Endothelial cell of umbilical vein (primary cell): ENCODE results near the gene MAML3. TPM values are rescaled to one million over a fixed set of nuclear protein-coding genes. Genes with fewer than 3 reads are reported as not detected.

Experiments used
- BruUV-seq: library from RNA; stranded (reverse); fragments of 400-500 nt; replicated peaks from 2 replicates; lab custom pipeline; 2021; lab: Mats Ljungman, UMichigan
- CTCF ChIA-PET: fragments of 300-600, 350-600 bp; sonication (Branson Sonifier 250); formaldehyde crosslinking; loops from one replicate; lab custom pipeline; 2021; ENCODE audit warnings: antibody characterized with exemption, inconsistent platforms; lab: Charles Lee
- POLR2A ChIA-PET: fragments of 300-600, 350-600 bp; sonication (Branson Sonifier 250); formaldehyde crosslinking; loops from one replicate; lab custom pipeline; 2021; ENCODE audit warnings: antibody characterized with exemption, inconsistent platforms; lab: Charles Lee
- DNase-seq: peaks from one replicate; pipeline ENCODE4 v3.0.0-alpha.2; 2011; ENCODE audit warnings: low read depth, low spot score
- FAIRE-seq: peaks from 2 replicates; lab custom pipeline; 2011; peaks lifted over from hg19 to GRCh38; lab: Jason Lieb, UNC
- H2AFZ ChIP-seq: 2 replicates; pipeline ENCODE4 v1.6.0; 2012; ENCODE audit warnings: low read depth, low read length, control low read depth, inconsistent platforms
- H3K27ac ChIP-seq: 2 replicates; pipeline ENCODE4 v1.5.1; 2011; ENCODE audit warnings: low read depth, mild to moderate bottlenecking, control low read depth, low read length, moderate library complexity; ENCODE audit not compliant: insufficient read depth
- H3K27me3 ChIP-seq, 2 experiments: 2 replicates each; pipeline versions ENCODE4 v1.6.0 to v1.6.1; 2011; ENCODE audit warnings: low read length in 2 of 2, mixed read lengths in 1 of 2; ENCODE audit not compliant: control insufficient read depth in 2 of 2, insufficient read depth in 2 of 2
- H3K36me3 ChIP-seq, 2 experiments: 2 replicates in 1 of 2; 3 replicates in 1 of 2; pipeline ENCODE4 v1.5.1; 2011; ENCODE audit warnings: low read length in 2 of 2, mild to moderate bottlenecking in 1 of 2, moderate library complexity in 1 of 2; ENCODE audit not compliant: control insufficient read depth in 2 of 2, insufficient read depth in 2 of 2; ENCODE audit errors: extremely low read depth in 1 of 2
- H3K4me1 ChIP-seq: 3 replicates; pipeline ENCODE4 v1.5.1; 2011; ENCODE audit warnings: mild to moderate bottlenecking, low read length; ENCODE audit not compliant: control insufficient read depth, insufficient read depth; ENCODE audit errors: extremely low read depth
- H3K4me2 ChIP-seq: 2 replicates; pipeline ENCODE4 v1.6.1; 2011; ENCODE audit warnings: low read length, control low read depth, mixed read lengths; ENCODE audit not compliant: insufficient read depth
- H3K4me3 ChIP-seq, 3 experiments: fragments of 200-600 bp in 1 of 3; sonication (generic), shearing (Covaris generic) in 1 of 3; replicated peaks in 1 of 3; 2 replicates each; pipeline ENCODE4 v1.5.1; 2011 to 2016; ENCODE audit warnings: control low read depth in 3 of 3, low read length in 3 of 3, mild to moderate bottlenecking in 2 of 3, inconsistent platforms in 1 of 3, low read depth in 1 of 3, moderate library complexity in 1 of 3; ENCODE audit not compliant: insufficient read depth in 1 of 3
- H3K79me2 ChIP-seq: 2 replicates; pipeline ENCODE4 v1.6.0; 2012; ENCODE audit warnings: low read length, inconsistent platforms; ENCODE audit not compliant: control insufficient read depth, insufficient read depth
- H3K9ac ChIP-seq: replicated peaks from 2 replicates; pipeline ENCODE3; 2011; ENCODE audit warnings: low read length, control low read depth; ENCODE audit not compliant: insufficient read depth; ENCODE audit errors: extremely low read depth
- H3K9me1 ChIP-seq: replicated peaks from 3 replicates; pipeline ENCODE4 v1.6.0; 2011; ENCODE audit warnings: mild to moderate bottlenecking, low read length; ENCODE audit not compliant: control insufficient read depth, insufficient read depth; ENCODE audit errors: extremely low read depth
- H3K9me3 ChIP-seq: replicated peaks from 2 replicates; pipeline ENCODE4 v1.5.1; 2012; ENCODE audit warnings: low read length, inconsistent platforms; ENCODE audit not compliant: control insufficient read depth, insufficient read depth
- H4K20me1 ChIP-seq: replicated peaks from 2 replicates; pipeline ENCODE3; 2011; ENCODE audit warnings: mild to moderate bottlenecking, low read length; ENCODE audit not compliant: control insufficient read depth, insufficient read depth; ENCODE audit errors: extremely low read depth
- EZH2 ChIP-seq: IDR thresholded peaks from 2 replicates; pipeline ENCODE4 v1.6.1; 2012; ENCODE audit warnings: borderline replicate concordance, low read depth, mild to moderate bottlenecking, moderate library complexity, low read length, inconsistent platforms; ENCODE audit not compliant: severe bottlenecking
- FOS ChIP-seq: IDR thresholded peaks from 2 replicates; pipeline ENCODE4 v1.6.1; 2011; ENCODE audit warnings: mild to moderate bottlenecking, low read length, moderate library complexity, borderline replicate concordance; ENCODE audit not compliant: insufficient read depth
- GATA2 ChIP-seq: IDR thresholded peaks from 2 replicates; pipeline ENCODE4 v1.7.0; 2011; ENCODE audit warnings: low read depth, mild to moderate bottlenecking, moderate library complexity, mixed read lengths, low read length; ENCODE audit not compliant: insufficient read length, insufficient read depth
- JUN ChIP-seq: IDR thresholded peaks from 2 replicates; pipeline ENCODE4 v1.6.1; 2011; ENCODE audit warnings: borderline replicate concordance, low read depth; ENCODE audit not compliant: insufficient read length, insufficient read depth
- MYC ChIP-seq: IDR thresholded peaks from one replicate; pipeline ENCODE4 v1.6.1; 2011; ENCODE audit warnings: mild to moderate bottlenecking, low read depth, low read length
- POLR2A ChIP-seq: IDR thresholded peaks from 2 replicates; pipeline ENCODE4 v1.6.1; 2012; ENCODE audit warnings: low read depth, mild to moderate bottlenecking, control low read depth, low read length
- POLR2AphosphoS5 ChIP-seq: IDR thresholded peaks from 2 replicates; pipeline ENCODE4 v1.6.1; 2012; ENCODE audit warnings: low read depth, mild to moderate bottlenecking, control low read depth, low read length, moderate library complexity; ENCODE audit not compliant: insufficient read depth
- dilution Hi-C: fragments of 300-500 bp; cut with MboI; formaldehyde crosslinking; loops from one replicate; pipeline ENCODE4 v1.15.0; 2019; ENCODE audit warnings: low sequenced_read_pairs; ENCODE audit not compliant: extremely low pct_ligation_motif_present
- intact Hi-C: fragments of 100-400 bp; cut with micrococcal nuclease; formaldehyde crosslinking; loops from one replicate; pipeline ENCODE4 v1.10.0; 2022
- polyA plus RNA-seq, 4 experiments: library from polyadenylated mRNA; depleted of rRNA in 3 of 4; stranded (reverse) in 3 of 4; unstranded in 1 of 4; fragments of >200 nt; gene quantifications; 2 replicates each; pipeline versions ENCODE4 v1.2.1 to v1.2.3, GENCODE V29; 2011 to 2012; ENCODE audit warnings: missing spikeins in 1 of 4
- total RNA-seq: library from RNA; stranded (reverse); gene quantifications from 2 replicates; pipeline ENCODE4 v1.2.3, GENCODE V29; 2021
- TF ChIP-seq, protein P1 (sequence below): IDR thresholded peaks from 2 replicates; pipeline ENCODE4 v1.6.1; 2011; ENCODE audit not compliant: insufficient read depth, insufficient read length
- TF ChIP-seq, protein P2 (sequence below), 2 donors: IDR thresholded peaks; 1 replicate in 1 of 2; 2 replicates in 1 of 2; pipeline ENCODE4 v1.5.1; 2011; ENCODE audit warnings: low read length in 2 of 2, mild to moderate bottlenecking in 2 of 2, moderate library complexity in 2 of 2, control low read depth in 1 of 2, inconsistent platforms in 1 of 2, low read depth in 1 of 2; ENCODE audit not compliant: insufficient read depth in 1 of 2; ENCODE audit errors: extremely low read depth in 1 of 2

MAML3 gene
- total and polyA plus RNA-seq, 2 donors (not counting 3 experiments of a cell fraction or from before 2014, with no cell fraction given) = 14.0 to 20.3 TPM

- dilution Hi-C loops = no loop called here
- POLR2A ChIA-PET = no interaction called here
Measured at GRCh38 chr4:139768896-139769295, 385.1 kb downstream of the MAML3 start.

More at GRCh38 chr4:139768896-139769295, 385.1 kb downstream of the MAML3 start:
- Histone ChIP-seq H3K4me2 (no peak overlapping the region), H3K79me2 (no peaks in the 10 kb centered on the region), H3K27me3 (no peaks in the 10 kb centered on the region), H3K4me1 (peaks cover 14% of the 10 kb centered on the region), H2AFZ (no peak overlapping the region), H3K4me3 (no peak overlapping the region), H3K27ac (no peak overlapping the region), H3K9ac (no peak overlapping the region), H3K9me1 (no peaks in the 10 kb centered on the region), H3K9me3 (no peaks in the 10 kb centered on the region), H4K20me1 (no peaks in the 10 kb centered on the region), H3K36me3 (no peaks in the 10 kb centered on the region)
- intact Hi-C loops = no loop called here
- no peak for FAIRE-seq
- TF ChIP-seq POLR2AphosphoS5 (no peak), MYC (no peak), POLR2A (no peak), GATA2 (no peak), EZH2 (no peak), JUN (no peak), FOS (no peak)
- TF ChIP-seq, protein P1, sequence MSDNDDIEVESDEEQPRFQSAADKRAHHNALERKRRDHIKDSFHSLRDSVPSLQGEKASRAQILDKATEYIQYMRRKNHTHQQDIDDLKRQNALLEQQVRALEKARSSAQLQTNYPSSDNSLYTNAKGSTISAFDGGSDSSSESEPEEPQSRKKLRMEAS = no peak
- TF ChIP-seq, protein P2, sequence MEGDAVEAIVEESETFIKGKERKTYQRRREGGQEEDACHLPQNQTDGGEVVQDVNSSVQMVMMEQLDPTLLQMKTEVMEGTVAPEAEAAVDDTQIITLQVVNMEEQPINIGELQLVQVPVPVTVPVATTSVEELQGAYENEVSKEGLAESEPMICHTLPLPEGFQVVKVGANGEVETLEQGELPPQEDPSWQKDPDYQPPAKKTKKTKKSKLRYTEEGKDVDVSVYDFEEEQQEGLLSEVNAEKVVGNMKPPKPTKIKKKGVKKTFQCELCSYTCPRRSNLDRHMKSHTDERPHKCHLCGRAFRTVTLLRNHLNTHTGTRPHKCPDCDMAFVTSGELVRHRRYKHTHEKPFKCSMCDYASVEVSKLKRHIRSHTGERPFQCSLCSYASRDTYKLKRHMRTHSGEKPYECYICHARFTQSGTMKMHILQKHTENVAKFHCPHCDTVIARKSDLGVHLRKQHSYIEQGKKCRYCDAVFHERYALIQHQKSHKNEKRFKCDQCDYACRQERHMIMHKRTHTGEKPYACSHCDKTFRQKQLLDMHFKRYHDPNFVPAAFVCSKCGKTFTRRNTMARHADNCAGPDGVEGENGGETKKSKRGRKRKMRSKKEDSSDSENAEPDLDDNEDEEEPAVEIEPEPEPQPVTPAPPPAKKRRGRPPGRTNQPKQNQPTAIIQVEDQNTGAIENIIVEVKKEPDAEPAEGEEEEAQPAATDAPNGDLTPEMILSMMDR (IDR thresholded peaks at IDR 0.05; ENCODE audit: extremely low read depth in 1 of 2, insufficient read depth in 1 of 2, low read depth in 1 of 2, low read length in 2 of 2) = no peak
- no TSS peak for BruUV-seq
- CTCF ChIA-PET = interaction anchor here (0.6 to 1.0 kb wide), 2 partner anchors 64 to 236 kb away, joined by 3 read pairs; no protein-coding TSS in a partner anchor
- no peak for DNase-seq
